Measurements from ENCODE around the gene PLEKHG4B. TPM values are rescaled to one million over a fixed set of nuclear protein-coding genes. Genes with fewer than 3 reads are reported as not detected.

PLEKHG4B gene
- total and polyA plus RNA-seq, 2 experiments from 2014 or later = 9.9 to 20.1 TPM

DNA sequence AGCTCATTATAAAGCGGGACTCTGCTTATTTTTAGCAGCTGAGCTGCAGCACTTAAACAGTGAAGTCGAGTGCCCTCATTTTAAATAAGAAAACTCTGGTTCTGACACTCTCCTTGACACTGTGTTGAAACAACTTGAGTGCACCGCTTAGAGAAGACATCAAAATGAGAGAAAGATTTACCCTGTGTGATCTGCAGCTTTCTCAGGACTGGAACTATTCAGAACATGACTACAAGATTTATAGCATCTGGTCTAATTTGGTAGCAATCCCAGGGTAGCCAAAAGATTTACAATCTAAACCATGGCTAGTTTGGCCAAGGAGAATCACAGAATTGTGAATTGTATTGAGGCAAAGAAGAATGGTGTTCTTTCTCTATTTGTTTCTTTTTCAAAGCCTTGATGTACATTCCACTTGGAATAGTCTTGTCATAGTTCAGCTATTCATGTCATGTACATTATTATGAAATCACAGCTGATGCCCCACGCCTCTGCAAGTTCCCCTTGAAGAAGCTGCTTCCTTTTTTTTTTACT is 38.7 kb downstream of the PLEKHG4B start:
- Histone ChIP-seq H3K27ac (peak overlapping the region; percentile 26), H3K4me1 (ENCODE audit: low read depth) (peaks cover 16% of the 10 kb centered on the region), H3K9me3 (ENCODE audit: low read depth) (no peaks in the 10 kb centered on the region), H3K4me3 (no peak overlapping the region), H3K27me3 (no peaks in the 10 kb centered on the region), H3K36me3 (no peaks in the 10 kb centered on the region)
- peak; percentile 17 to 65 for DNase-seq (ENCODE audit: low read depth in 1 of 2, low spot score in 1 of 2)
- TF ChIP-seq, protein P1, sequence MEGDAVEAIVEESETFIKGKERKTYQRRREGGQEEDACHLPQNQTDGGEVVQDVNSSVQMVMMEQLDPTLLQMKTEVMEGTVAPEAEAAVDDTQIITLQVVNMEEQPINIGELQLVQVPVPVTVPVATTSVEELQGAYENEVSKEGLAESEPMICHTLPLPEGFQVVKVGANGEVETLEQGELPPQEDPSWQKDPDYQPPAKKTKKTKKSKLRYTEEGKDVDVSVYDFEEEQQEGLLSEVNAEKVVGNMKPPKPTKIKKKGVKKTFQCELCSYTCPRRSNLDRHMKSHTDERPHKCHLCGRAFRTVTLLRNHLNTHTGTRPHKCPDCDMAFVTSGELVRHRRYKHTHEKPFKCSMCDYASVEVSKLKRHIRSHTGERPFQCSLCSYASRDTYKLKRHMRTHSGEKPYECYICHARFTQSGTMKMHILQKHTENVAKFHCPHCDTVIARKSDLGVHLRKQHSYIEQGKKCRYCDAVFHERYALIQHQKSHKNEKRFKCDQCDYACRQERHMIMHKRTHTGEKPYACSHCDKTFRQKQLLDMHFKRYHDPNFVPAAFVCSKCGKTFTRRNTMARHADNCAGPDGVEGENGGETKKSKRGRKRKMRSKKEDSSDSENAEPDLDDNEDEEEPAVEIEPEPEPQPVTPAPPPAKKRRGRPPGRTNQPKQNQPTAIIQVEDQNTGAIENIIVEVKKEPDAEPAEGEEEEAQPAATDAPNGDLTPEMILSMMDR (IDR thresholded peaks at IDR 0.05; ENCODE audit: low read depth, low read length) = no peak

- no peak for DNase-seq (ENCODE audit: low read depth in 1 of 2, low spot score in 1 of 2)
- Histone ChIP-seq H3K4me3 (no peak overlapping the region), H3K36me3 (no peaks in the 10 kb centered on the region), H3K27ac (no peak overlapping the region), H3K4me1 (ENCODE audit: low read depth) (no peaks in the 10 kb centered on the region), H3K27me3 (no peaks in the 10 kb centered on the region), H3K9me3 (ENCODE audit: low read depth) (no peaks in the 10 kb centered on the region)
- TF ChIP-seq, protein P1 (IDR thresholded peaks at IDR 0.05; ENCODE audit: low read depth, low read length) = no peak
Observed at GRCh38 chr5:136901-137300, 44.9 kb downstream of the PLEKHG4B start.

DNA sequence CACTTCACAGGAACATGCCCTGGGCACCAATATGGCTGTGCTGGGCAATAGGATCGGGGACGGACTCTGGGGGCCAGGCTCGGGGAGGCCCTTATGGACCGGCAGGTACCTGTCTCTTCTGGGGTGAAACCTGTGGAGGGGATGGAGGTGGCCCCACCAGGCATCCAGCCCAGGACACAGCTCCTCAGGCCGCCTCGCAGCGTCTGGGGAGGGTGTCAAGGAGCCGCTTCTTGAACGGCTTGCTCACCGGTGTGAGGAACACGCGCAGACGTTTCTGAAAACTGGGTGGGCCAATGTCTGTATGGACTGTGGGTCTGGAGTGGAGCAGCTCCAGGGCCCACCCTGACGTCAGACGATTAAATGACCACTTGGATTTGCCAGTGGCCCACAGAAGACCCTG is 45.8 kb downstream of the PLEKHG4B start:
- TF ChIP-seq, protein P1 (IDR thresholded peaks at IDR 0.05; ENCODE audit: low read depth, low read length) = no peak
- no peaks in the 10 kb centered on the region for H3K9me3 ChIP-seq (ENCODE audit: low read depth)

DNA sequence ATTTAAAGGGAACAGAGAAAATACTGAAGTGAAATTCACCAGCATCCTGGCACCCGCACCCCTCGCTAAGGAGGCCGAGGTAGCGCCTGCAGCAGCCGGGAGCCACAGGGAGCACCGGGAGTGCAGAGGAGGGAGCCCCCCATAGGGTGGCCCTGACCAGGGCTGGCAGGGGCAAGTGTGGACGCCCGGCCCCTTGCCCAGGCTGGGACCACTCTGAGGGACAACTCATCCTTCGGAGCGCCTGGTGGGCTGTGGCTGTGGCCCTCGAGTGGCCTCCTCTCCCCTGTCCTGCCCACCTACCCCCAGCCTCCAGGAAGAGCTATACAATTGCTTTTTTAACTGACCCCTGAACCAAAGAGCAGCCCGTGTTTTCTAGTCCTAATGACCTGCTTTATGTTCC is 47.0 kb downstream of the PLEKHG4B start:
- DNase-seq (ENCODE audit: low read depth in 1 of 2, low spot score in 1 of 2) = no peak
- H3K4me1 ChIP-seq (ENCODE audit: low read depth) = no peaks in the 10 kb centered on the region

More for the DNA sequence above, 45.8 kb downstream of the PLEKHG4B start:
- H3K36me3 ChIP-seq = no peaks in the 10 kb centered on the region
- H3K27ac ChIP-seq = no peak overlapping the region
- H3K27me3 ChIP-seq = no peaks in the 10 kb centered on the region
- DNase-seq (ENCODE audit: low read depth in 1 of 2, low spot score in 1 of 2) = no peak
- H3K4me3 ChIP-seq = no peak overlapping the region
- H3K4me1 ChIP-seq (ENCODE audit: low read depth) = no peaks in the 10 kb centered on the region

DNA sequence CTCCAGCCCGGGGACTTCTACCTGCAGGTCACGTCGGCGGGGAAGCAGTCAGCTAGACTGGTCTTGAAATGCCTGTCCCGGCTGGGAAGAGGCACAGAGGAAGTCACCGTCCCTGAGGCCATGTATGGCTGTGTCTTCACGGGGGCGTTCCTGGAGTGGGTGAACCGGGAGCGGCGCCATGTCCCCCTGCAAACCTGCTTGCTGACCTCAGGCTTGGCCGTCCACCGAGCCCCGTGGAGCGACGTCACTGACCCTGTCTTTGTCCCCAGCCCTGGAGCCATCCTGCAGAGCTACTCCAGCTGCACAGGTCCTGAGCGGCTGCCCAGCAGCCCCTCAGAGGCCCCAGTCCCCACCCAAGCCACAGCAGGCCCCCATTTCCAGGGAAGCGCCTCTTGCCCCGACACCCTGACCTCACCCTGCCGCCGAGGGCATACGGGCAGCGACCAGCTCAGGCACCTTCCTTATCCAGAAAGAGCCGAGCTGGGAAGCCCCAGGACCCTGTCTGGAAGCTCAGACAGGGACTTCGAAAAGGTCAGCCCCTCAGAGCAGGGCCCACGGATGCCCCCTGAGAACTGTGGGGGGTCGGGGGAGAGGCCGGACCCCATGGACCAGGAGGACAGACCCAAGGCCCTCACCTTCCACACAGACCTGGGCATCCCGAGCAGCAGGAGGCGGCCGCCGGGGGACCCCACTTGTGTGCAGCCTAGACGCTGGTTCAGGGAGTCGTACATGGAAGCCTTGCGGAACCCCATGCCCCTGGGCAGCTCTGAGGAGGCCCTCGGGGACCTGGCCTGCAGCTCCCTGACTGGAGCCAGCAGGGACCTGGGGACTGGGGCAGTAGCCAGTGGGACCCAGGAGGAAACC is 47.8 kb downstream of the PLEKHG4B start:
- Histone ChIP-seq H3K27me3 (no peaks in the 10 kb centered on the region), H3K4me3 (no peak overlapping the region), H3K9me3 (ENCODE audit: low read depth) (no peaks in the 10 kb centered on the region), H3K4me1 (ENCODE audit: low read depth) (no peaks in the 10 kb centered on the region), H3K27ac (no peak overlapping the region), H3K36me3 (no peaks in the 10 kb centered on the region)
- TF ChIP-seq, protein P1 (IDR thresholded peaks at IDR 0.05; ENCODE audit: low read depth, low read length) = no peak
- DNase-seq (ENCODE audit: low read depth in 1 of 2, low spot score in 1 of 2) = no peak

More for the DNA sequence above, 47.0 kb downstream of the PLEKHG4B start:
- TF ChIP-seq, protein P1 (IDR thresholded peaks at IDR 0.05; ENCODE audit: low read depth, low read length) = no peak
- Histone ChIP-seq H3K36me3 (no peaks in the 10 kb centered on the region), H3K9me3 (ENCODE audit: low read depth) (no peaks in the 10 kb centered on the region), H3K4me3 (no peak overlapping the region), H3K27me3 (no peaks in the 10 kb centered on the region), H3K27ac (no peak overlapping the region)
